Fibroblast of the aortic adventitia (primary cell): ENCODE results near the gene LPA. TPM values are rescaled to one million over a fixed set of nuclear protein-coding genes. Genes with fewer than 3 reads are reported as not detected.
"Not testable (repeated sequence)": the region's sequence is repeated elsewhere in the genome, so short reads cannot be mapped to it uniquely, and the experiment has no call there.

Experiments
- DNase-seq: peaks from one replicate; pipeline ENCODE4 v3.0.0-alpha.2; 2010; ENCODE audit warnings: low read depth
- H3K4me3 ChIP-seq: 2 replicates; pipeline ENCODE4 v1.5.1; 2011; ENCODE audit warnings: low read depth, mild to moderate bottlenecking, control low read depth, low read length, moderate library complexity
- CTCF ChIP-seq: IDR thresholded peaks from 2 replicates; pipeline ENCODE4 v1.5.1; 2011; ENCODE audit warnings: mild to moderate bottlenecking, low read length, control low read depth, inconsistent platforms; ENCODE audit not compliant: insufficient read depth
- total RNA-seq: library from RNA; depleted of rRNA; stranded (reverse); fragments of >200 nt; gene quantifications from 2 replicates; pipeline ENCODE4 v1.2.3, GENCODE V29; 2012; ENCODE audit warnings: low replicate concordance

The LPA gene, protein sequence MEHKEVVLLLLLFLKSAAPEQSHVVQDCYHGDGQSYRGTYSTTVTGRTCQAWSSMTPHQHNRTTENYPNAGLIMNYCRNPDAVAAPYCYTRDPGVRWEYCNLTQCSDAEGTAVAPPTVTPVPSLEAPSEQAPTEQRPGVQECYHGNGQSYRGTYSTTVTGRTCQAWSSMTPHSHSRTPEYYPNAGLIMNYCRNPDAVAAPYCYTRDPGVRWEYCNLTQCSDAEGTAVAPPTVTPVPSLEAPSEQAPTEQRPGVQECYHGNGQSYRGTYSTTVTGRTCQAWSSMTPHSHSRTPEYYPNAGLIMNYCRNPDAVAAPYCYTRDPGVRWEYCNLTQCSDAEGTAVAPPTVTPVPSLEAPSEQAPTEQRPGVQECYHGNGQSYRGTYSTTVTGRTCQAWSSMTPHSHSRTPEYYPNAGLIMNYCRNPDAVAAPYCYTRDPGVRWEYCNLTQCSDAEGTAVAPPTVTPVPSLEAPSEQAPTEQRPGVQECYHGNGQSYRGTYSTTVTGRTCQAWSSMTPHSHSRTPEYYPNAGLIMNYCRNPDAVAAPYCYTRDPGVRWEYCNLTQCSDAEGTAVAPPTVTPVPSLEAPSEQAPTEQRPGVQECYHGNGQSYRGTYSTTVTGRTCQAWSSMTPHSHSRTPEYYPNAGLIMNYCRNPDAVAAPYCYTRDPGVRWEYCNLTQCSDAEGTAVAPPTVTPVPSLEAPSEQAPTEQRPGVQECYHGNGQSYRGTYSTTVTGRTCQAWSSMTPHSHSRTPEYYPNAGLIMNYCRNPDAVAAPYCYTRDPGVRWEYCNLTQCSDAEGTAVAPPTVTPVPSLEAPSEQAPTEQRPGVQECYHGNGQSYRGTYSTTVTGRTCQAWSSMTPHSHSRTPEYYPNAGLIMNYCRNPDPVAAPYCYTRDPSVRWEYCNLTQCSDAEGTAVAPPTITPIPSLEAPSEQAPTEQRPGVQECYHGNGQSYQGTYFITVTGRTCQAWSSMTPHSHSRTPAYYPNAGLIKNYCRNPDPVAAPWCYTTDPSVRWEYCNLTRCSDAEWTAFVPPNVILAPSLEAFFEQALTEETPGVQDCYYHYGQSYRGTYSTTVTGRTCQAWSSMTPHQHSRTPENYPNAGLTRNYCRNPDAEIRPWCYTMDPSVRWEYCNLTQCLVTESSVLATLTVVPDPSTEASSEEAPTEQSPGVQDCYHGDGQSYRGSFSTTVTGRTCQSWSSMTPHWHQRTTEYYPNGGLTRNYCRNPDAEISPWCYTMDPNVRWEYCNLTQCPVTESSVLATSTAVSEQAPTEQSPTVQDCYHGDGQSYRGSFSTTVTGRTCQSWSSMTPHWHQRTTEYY (N-terminal part only)
- not detected in 2 replicates for total RNA-seq

- not testable (repeated sequence) for H3K4me3 ChIP-seq, DNase-seq
These were observed at the start of gene LPA for GRCh38 chr6:160664198-160664597. LPA (minus strand) TSS chr6:160664275; CDS start chr6:160664214, 61 bp downstream.

- not testable (repeated sequence) for H3K4me3 ChIP-seq, DNase-seq
These were observed 44.9 kb upstream of the LPA start for GRCh38 chr6:160708993-160709392.

- not testable (repeated sequence) for H3K4me3 ChIP-seq, DNase-seq
These were observed 40.6 kb upstream of the LPA start for GRCh38 chr6:160704688-160705087.

GRCh38 chr6:160701918-160702680, 38.0 kb upstream of the LPA start, which contains the start of gene PLG:
PLG (plus strand) TSS chr6:160702244; CDS start chr6:160702305, 61 bp downstream.
- DNase-seq, H3K4me3 ChIP-seq: not testable (repeated sequence)

GRCh38 chr6:160697826-160698225, 33.8 kb upstream of the LPA start:
- no peak for TF ChIP-seq CTCF
- H3K4me3 ChIP-seq: no peak overlapping the region
- DNase-seq: no peak

GRCh38 chr6:160696884-160697283, 32.8 kb upstream of the LPA start:
- not testable (repeated sequence) for H3K4me3 ChIP-seq, DNase-seq

GRCh38 chr6:160695622-160696021, 31.5 kb upstream of the LPA start:
- not testable (repeated sequence) for H3K4me3 ChIP-seq, DNase-seq

- H3K4me3 ChIP-seq: not testable (repeated sequence)
- DNase-seq: peak; percentile 54
These were observed 30.9 kb upstream of the LPA start for GRCh38 chr6:160695025-160695424.

DNA sequence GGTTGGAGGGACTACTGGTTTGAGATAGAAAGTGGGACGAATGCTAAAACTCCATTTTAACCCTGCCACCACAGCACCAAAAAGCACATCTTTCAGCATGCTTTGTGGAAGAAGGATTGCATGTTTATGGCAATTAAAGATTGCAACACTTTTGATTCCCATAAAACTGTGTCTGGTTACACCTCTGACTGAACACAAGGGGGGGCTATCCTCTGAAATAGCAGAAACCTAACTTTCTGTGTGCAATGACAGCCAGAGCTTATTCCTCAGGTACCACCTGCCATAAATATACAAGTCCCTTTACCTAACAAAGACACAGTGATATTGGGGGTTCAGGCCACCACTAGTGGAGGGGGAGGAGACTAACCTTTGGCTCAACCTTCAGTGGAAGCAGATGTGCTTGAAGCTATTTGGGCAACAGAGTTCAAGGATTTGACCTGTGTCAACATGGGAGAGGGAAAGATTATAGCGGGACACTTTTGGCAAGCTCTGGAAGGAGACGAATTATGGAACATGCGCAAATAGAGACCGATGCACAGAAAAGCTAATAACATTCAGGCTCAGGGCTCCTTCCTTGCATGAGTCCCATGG, 28.4 kb upstream of the LPA start:
- no peak for TF ChIP-seq CTCF
- no peak overlapping the region for H3K4me3 ChIP-seq
- no peak for DNase-seq
